Kidney (tissue), 14 donors: ENCODE measurements around the gene USB1. TPM values are rescaled to one million over a fixed set of nuclear protein-coding genes. Genes with fewer than 3 reads are reported as not detected.
A peak's percentile ranks its signal among the peaks of the same experiment; 100 is the strongest.

Experiments
- DNase-seq, 5 donors: peaks; one replicate each; pipeline ENCODE4 v3.0.0-alpha.2; 2013 to 2020
- FAIRE-seq: peaks from 2 replicates; lab custom pipeline; 2012; peaks lifted over from hg19 to GRCh38; lab: Jason Lieb, UNC
- H3K27ac ChIP-seq, 2 donors: one replicate each; pipeline ENCODE4 v1.7.0; 2013; ENCODE audit warnings: low read depth in 2 of 2, low read length in 2 of 2, inconsistent platforms in 1 of 2
- H3K27me3 ChIP-seq: one replicate; pipeline ENCODE4 v1.7.1; 2013; ENCODE audit warnings: low read length, inconsistent platforms; ENCODE audit not compliant: control insufficient read depth, insufficient read depth
- H3K36me3 ChIP-seq, 3 donors: one replicate each; pipeline versions ENCODE4 v1.7.0 to v1.7.1; 2013; ENCODE audit warnings: low read length in 3 of 3, control low read depth in 1 of 3, inconsistent platforms in 1 of 3; ENCODE audit not compliant: insufficient read depth in 3 of 3, control insufficient read depth in 2 of 3
- H3K4me1 ChIP-seq, 3 donors: one replicate each; pipeline versions ENCODE4 v1.7.0 to v1.7.1; 2013; ENCODE audit warnings: low read length in 3 of 3, inconsistent platforms in 1 of 3, low read depth in 1 of 3; ENCODE audit not compliant: control insufficient read depth in 2 of 3, insufficient read depth in 2 of 3
- H3K4me3 ChIP-seq, 3 donors: one replicate each; pipeline versions ENCODE4 v1.7.0 to v1.8.1; 2013; ENCODE audit warnings: low read length in 3 of 3, control low read depth in 1 of 3, inconsistent platforms in 1 of 3
- H3K9ac ChIP-seq, 3 donors: one replicate each; pipeline versions ENCODE4 v1.7.0 to v1.7.1; 2013; ENCODE audit warnings: low read length in 3 of 3, control low read depth in 1 of 3, inconsistent platforms in 1 of 3
- H3K9me3 ChIP-seq, 3 donors: one replicate each; pipeline versions ENCODE4 v1.7.0 to v1.7.1; 2013; ENCODE audit warnings: low read length in 3 of 3, control low read depth in 1 of 3, inconsistent platforms in 1 of 3; ENCODE audit not compliant: control insufficient read depth in 2 of 3, insufficient read depth in 1 of 3
- CTCF ChIP-seq: IDR thresholded peaks from 3 replicates; pipeline ENCODE4 v1.5.1; 2012; ENCODE audit warnings: mild to moderate bottlenecking, moderate library complexity, borderline replicate concordance; ENCODE audit not compliant: insufficient read depth; ENCODE audit errors: extremely low read depth
- intact Hi-C: fragments of 100-400 bp; cut with DNase I; formaldehyde crosslinking; loops from one replicate; pipeline ENCODE4 v1.11.1; 2022
- polyA plus RNA-seq: library from polyadenylated mRNA; stranded (reverse); fragments of 350-450 nt; fragmentation: Illumina TruSeq; extraction: RNeasy Lipid Tissue Mini Kit (QIAGEN cat#74804); gene quantifications from one replicate; pipeline ENCODE4 v1.2.3, GENCODE V29; 2014; ENCODE audit warnings: low read depth, low replicate concordance; ENCODE audit not compliant: insufficient read depth
- total RNA-seq: library from RNA; stranded (reverse); fragmentation: NEBNext Ultra II Directional; extraction: Animal tissue kit (Norgen Biotek cat#: 25700); gene quantifications from one replicate; pipeline ENCODE4 v1.2.1, GENCODE V29; 2021
- donor health status: control.
- donor health status: control.
- donor health status: control.
- donor health status: control.
- donor health status: control.
- donor health status: DM: yes; HTN: yes; CAD: no.
- donor health status: Normal renal cell carcinoma (clear cell type).

USB1 gene
- total and polyA plus RNA-seq, 2 donors from 2014 or later = 18.3 to 32.8 TPM

- TF ChIP-seq CTCF = no peak
- FAIRE-seq (no peak), DNase-seq (peak in 1 of 5 donors; percentile 44)
- H3K27ac ChIP-seq = peak overlapping the region in 1 of 2 donors; percentile 74
- H3K36me3 ChIP-seq = no peaks in the 10 kb centered on the region
- H3K9me3 ChIP-seq = no peaks in the 10 kb centered on the region
- H3K4me1 ChIP-seq = peaks cover 0 to 21% (median 20%) of the 10 kb centered on the region in 3 donors
- no peaks in the 10 kb centered on the region for H3K27me3 ChIP-seq
- intact Hi-C loops = loop anchor here (10.0 kb wide), 1 partner anchor 97 kb away; the partner anchor contains the start of gene CFAP20
- H3K9ac ChIP-seq = peak overlapping the region in 1 of 3 donors; percentile 65
- H3K4me3 ChIP-seq = no peak overlapping the region
Observed at GRCh38 chr16:58027916-58028455, 26.8 kb downstream of the USB1 start.

GRCh38 chr16:58028541-58029070, 27.4 kb downstream of the USB1 start:
- FAIRE-seq (no peak), DNase-seq (peak in 1 of 5 donors; percentile 66)
- no peak overlapping the region for H3K9ac ChIP-seq
- peaks cover 0 to 20% (median 20%) of the 10 kb centered on the region in 3 donors for H3K4me1 ChIP-seq
- H3K9me3 ChIP-seq = no peaks in the 10 kb centered on the region
- no peak for TF ChIP-seq CTCF
- no peak overlapping the region for H3K4me3 ChIP-seq
- intact Hi-C loops = loop anchor here (10.0 kb wide), 1 partner anchor 96 kb away; the partner anchor contains the start of gene CFAP20
- peak overlapping the region in 1 of 2 donors; percentile 34 for H3K27ac ChIP-seq
- no peaks in the 10 kb centered on the region for H3K36me3 ChIP-seq
- no peaks in the 10 kb centered on the region for H3K27me3 ChIP-seq

GRCh38 chr16:58029410-58029809, 28.2 kb downstream of the USB1 start:
- peaks cover 0 to 20% (median 17%) of the 10 kb centered on the region in 3 donors for H3K4me1 ChIP-seq
- no peaks in the 10 kb centered on the region for H3K36me3 ChIP-seq
- no peak overlapping the region for H3K4me3 ChIP-seq
- no peak overlapping the region for H3K27ac ChIP-seq
- no peaks in the 10 kb centered on the region for H3K27me3 ChIP-seq
- DNase-seq (no peak), FAIRE-seq (no peak)
- intact Hi-C loops = loop anchor here (10.0 kb wide), 1 partner anchor 95 kb away; the partner anchor contains the start of gene CFAP20
- no peak overlapping the region for H3K9ac ChIP-seq
- H3K9me3 ChIP-seq = no peaks in the 10 kb centered on the region
- TF ChIP-seq CTCF = no peak
